Subcutaneous abdominal adipose tissue (tissue), 5 donors: Measurements from ENCODE around the gene DCHS2.
A peak's percentile ranks its signal among the peaks of the same experiment; 100 is the strongest.

Experiments used
- H3K27ac ChIP-seq: one replicate; pipeline ENCODE4 v1.7.0; 2013; ENCODE audit warnings: low read depth, mild to moderate bottlenecking, inconsistent platforms, low read length, moderate library complexity
- H3K27me3 ChIP-seq, 5 donors: one replicate each; pipeline ENCODE4 v1.7.0; 2013; ENCODE audit warnings: low read length in 5 of 5, inconsistent platforms in 1 of 5; ENCODE audit not compliant: control insufficient read depth in 5 of 5, insufficient read depth in 4 of 5
- H3K36me3 ChIP-seq, 5 donors: one replicate each; pipeline ENCODE4 v1.7.0; 2013; ENCODE audit warnings: low read length in 5 of 5; ENCODE audit not compliant: control insufficient read depth in 5 of 5, insufficient read depth in 5 of 5
- H3K4me1 ChIP-seq, 5 donors: one replicate each; pipeline ENCODE4 v1.7.0; 2013; ENCODE audit warnings: low read length in 5 of 5, mild to moderate bottlenecking in 3 of 5, moderate library complexity in 1 of 5; ENCODE audit not compliant: control insufficient read depth in 5 of 5, insufficient read depth in 5 of 5
- H3K4me3 ChIP-seq, 5 donors: one replicate each; pipeline ENCODE4 v1.7.0; 2013; ENCODE audit warnings: low read length in 5 of 5, low read depth in 1 of 5
- H3K9ac ChIP-seq, 5 donors: one replicate each; pipeline ENCODE4 v1.7.0; 2013; ENCODE audit warnings: low read length in 5 of 5, mild to moderate bottlenecking in 4 of 5, moderate library complexity in 3 of 5
- H3K9me3 ChIP-seq, 5 donors: one replicate each; pipeline ENCODE4 v1.7.0; 2013; ENCODE audit warnings: low read length in 5 of 5; ENCODE audit not compliant: control insufficient read depth in 5 of 5
- donor health status: healthy.
- donor health status: healthy.
- donor health status: healthy.
- donor health status: healthy.
- donor health status: healthy.

DCHS2 gene

DNA sequence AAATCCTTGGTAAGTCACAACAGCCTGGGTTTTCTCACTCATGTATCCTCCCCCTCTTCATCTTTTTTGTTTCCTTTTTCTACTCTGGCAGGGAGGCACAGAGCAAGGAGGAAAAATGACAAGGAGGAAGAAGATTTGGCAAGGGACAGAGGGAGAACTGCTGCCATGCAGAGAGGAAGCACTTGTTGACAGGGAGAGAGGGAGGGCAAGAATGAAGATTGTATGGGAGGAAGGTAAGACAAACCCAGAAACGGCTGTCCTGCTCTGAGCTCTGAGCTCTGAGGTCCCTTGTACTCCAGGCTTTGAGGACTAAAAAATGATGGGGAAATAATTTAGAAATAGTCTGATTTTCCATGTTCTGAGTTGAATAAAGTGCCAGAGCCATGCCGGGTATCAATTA is 123.9 kb downstream of the DCHS2 start:
- Histone ChIP-seq H3K4me3 (no peak overlapping the region), H3K27ac (no peak overlapping the region), H3K9me3 (no peaks in the 10 kb centered on the region)

GRCh38 chr4:154366956-154367355 is 124.6 kb downstream of the DCHS2 start:
- H3K4me1 ChIP-seq, result peaks cover 0 to 17% (median 5%) of the 10 kb centered on the region in 5 donors
- H3K36me3 ChIP-seq, result no peaks in the 10 kb centered on the region
- H3K4me3 ChIP-seq, result no peak overlapping the region
- H3K9ac ChIP-seq, result no peak overlapping the region
- H3K9me3 ChIP-seq, result no peaks in the 10 kb centered on the region
- H3K27ac ChIP-seq, result no peak overlapping the region
- no peaks in the 10 kb centered on the region for H3K27me3 ChIP-seq

More for the DNA sequence above, 123.9 kb downstream of the DCHS2 start:
- H3K9ac ChIP-seq, result no peak overlapping the region
- no peaks in the 10 kb centered on the region for H3K27me3 ChIP-seq
- no peaks in the 10 kb centered on the region for H3K36me3 ChIP-seq
- peaks cover 0 to 17% (median 5%) of the 10 kb centered on the region in 5 donors for H3K4me1 ChIP-seq

DNA sequence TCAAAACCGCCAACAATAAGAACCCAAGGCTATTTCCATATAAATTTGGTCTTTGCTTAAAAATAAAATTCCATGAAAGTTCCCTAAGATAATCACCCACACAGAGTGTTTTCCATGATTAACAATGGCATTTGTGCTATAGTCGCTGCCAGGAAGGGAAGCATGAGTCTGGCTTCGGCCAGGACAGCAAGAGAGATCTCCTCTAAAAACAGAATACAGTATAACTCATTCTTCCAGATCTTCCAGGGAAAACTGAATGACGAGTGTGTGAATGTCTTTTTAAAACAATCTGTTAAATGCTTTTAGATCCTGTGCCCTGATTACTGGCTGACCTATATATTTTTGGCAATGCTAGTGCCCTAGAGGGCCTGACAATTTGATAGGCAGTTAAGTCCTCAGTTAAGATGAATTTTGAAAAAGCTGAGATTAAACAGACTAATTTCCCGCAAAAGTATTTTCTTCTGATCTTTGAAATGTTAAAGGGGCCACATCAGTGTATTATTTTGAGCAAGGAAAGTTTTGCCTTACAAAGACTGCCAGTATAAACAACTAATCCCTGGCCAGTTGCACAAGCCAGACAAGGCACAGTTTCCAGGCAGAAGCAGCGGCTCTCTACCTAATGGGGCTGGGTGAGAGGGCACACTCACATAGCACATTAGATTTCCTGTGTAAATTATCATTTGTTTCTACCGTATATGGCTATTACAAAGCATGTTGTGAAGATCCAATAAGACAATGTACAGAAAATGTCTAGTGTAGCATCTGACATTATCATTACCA is 127.3 kb downstream of the DCHS2 start:
- no peaks in the 10 kb centered on the region for H3K27me3 ChIP-seq
- H3K4me3 ChIP-seq, result no peak overlapping the region
- peaks cover 0 to 17% (median 5%) of the 10 kb centered on the region in 5 donors for H3K4me1 ChIP-seq
- no peaks in the 10 kb centered on the region for H3K9me3 ChIP-seq
- no peak overlapping the region for H3K9ac ChIP-seq
- no peaks in the 10 kb centered on the region for H3K36me3 ChIP-seq
- H3K27ac ChIP-seq, result peak overlapping the region; percentile 38

DNA sequence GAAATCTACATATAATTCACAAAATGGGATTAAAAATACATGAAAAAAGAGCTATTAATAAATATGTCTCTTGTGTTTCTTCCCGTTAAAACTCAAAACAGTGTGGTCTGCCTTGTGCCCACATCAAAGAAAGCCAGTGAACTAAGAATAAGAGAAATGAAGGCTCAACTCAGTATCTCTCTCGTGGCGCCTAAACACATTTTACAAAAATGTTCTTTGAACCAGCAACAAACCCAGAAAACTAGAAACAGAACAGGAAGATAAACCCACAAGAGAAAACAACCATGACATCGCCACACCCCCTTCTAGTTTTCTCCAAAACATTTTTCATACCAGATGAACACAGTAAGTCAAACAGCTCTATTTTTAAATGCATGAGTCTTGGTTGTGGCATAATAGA is 130.1 kb downstream of the DCHS2 start:
- no peak overlapping the region for H3K9ac ChIP-seq
- no peak overlapping the region for H3K4me3 ChIP-seq

DNA sequence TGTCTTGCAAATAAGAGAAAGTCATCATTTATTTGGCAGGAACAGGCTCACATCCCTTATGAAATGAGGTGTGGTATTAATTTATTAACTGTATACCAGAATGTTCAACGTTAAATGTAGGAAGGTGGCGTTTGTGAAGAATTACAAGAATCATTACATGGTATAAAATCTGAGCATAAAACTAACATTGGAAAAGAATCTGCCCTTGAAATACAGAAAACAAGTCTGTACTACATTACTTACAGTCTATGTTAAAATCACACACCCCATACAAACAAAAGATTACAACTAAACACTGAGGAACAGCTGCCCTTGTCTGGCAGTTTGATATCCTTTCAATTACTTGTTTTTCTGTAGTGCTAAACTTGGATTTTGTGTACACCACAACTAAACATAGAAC is 131.1 kb downstream of the DCHS2 start:
- Histone ChIP-seq H3K4me1 (peaks cover 0 to 17% (median 5%) of the 10 kb centered on the region in 5 donors), H3K9ac (no peak overlapping the region), H3K27me3 (no peaks in the 10 kb centered on the region), H3K9me3 (no peaks in the 10 kb centered on the region), H3K36me3 (no peaks in the 10 kb centered on the region), H3K27ac (no peak overlapping the region), H3K4me3 (no peak overlapping the region)

More for the DNA sequence above, 130.1 kb downstream of the DCHS2 start:
- Histone ChIP-seq H3K27me3 (no peaks in the 10 kb centered on the region), H3K27ac (no peak overlapping the region), H3K9me3 (no peaks in the 10 kb centered on the region), H3K36me3 (no peaks in the 10 kb centered on the region), H3K4me1 (peaks cover 0 to 17% (median 5%) of the 10 kb centered on the region in 5 donors)

DNA sequence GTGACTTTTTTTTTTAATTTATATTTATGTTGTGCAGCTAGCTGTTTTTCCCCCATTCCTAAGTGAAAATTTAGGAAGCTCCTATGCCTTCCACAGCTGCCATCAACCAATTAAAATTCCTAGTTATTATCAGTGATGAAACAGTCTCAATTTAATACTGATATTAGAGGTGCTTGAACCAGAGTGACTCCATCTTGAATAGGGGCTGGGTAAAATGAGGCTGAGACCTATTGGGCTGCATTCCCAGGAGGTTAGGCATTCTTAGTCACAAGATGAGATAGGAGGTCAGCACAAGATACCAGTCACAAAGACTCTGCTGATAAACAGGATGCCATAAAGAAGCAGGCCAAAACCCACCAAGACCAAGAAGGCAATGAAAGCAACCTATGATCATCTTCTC is 136.7 kb downstream of the DCHS2 start:
- no peak overlapping the region for H3K9ac ChIP-seq
- no peaks in the 10 kb centered on the region for H3K36me3 ChIP-seq
- H3K9me3 ChIP-seq, result no peaks in the 10 kb centered on the region
- no peaks in the 10 kb centered on the region for H3K27me3 ChIP-seq
- H3K27ac ChIP-seq, result no peak overlapping the region
- H3K4me1 ChIP-seq, result no peaks in the 10 kb centered on the region
- no peak overlapping the region for H3K4me3 ChIP-seq

DNA sequence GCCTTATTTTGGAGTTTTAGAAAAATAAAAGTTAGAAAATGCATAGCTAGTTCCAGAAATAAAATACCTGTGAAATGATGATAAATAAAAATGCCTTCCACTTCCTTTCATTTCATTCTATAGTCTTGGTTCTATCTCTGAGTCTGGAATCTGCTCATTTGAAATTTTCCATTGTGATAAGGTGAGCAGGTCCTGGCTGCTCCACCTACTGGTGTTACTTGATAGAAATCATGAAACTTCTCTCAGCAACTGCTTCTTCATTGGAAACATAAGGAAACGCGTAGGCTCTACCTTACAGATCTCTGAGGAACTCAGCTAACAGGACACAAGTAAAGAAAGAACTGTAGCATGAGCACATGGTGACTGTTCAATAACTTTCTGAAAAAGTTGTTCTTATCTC is 141.8 kb downstream of the DCHS2 start:
- Histone ChIP-seq H3K36me3 (no peaks in the 10 kb centered on the region), H3K4me1 (no peaks in the 10 kb centered on the region), H3K9me3 (no peaks in the 10 kb centered on the region), H3K9ac (no peak overlapping the region), H3K4me3 (no peak overlapping the region), H3K27me3 (peaks cover 0 to 3% (median 0%) of the 10 kb centered on the region in 5 donors), H3K27ac (no peak overlapping the region)

DNA sequence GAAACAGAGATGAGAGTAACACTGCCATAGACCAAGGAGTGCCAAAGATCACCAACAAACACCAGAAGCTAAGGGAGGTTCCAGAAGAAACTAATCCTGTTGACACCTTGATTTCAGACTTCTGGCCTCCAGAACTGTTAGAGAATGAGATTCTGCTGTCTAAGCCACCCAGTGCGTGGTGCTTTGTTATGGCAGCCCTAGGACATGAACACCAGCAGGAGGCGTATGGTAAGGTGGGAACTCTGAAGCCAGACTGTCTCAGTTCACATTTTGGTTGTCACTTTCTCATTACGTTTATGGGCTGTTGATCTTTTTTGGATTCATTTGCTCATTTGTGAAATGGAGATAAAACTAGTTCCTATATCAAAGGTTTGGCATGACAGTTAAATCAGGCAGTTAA is 142.9 kb downstream of the DCHS2 start:
- Histone ChIP-seq H3K4me3 (no peak overlapping the region), H3K9ac (no peak overlapping the region), H3K27ac (no peak overlapping the region), H3K36me3 (no peaks in the 10 kb centered on the region), H3K27me3 (peaks cover 0 to 3% (median 0%) of the 10 kb centered on the region in 5 donors), H3K9me3 (no peaks in the 10 kb centered on the region), H3K4me1 (peaks cover 0 to 2% (median 0%) of the 10 kb centered on the region in 5 donors)

GRCh38 chr4:154345359-154345758 is 146.2 kb downstream of the DCHS2 start:
- Histone ChIP-seq H3K9ac (no peak overlapping the region), H3K27ac (no peak overlapping the region)

DNA sequence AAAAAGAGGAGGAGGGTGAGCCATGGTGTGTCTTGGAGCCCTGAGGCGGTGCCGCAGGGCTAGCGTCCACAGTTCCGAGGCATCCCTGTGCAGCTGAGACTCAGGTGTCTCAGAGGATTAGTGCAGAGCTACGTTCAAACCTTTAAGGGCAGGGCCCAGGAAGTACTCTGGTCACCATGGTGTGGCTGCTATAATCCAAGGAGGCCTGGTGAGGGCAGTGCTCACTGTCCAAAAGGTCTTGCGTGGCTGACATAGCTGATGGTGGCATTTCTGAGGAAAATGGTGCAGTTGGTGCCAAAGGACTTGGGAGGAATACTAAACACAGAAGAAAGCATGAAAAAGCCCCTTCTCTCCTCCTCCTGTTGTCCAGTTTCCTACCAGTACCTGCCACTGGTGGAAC is 146.9 kb downstream of the DCHS2 start:
- Histone ChIP-seq H3K9ac (no peak overlapping the region), H3K9me3 (no peaks in the 10 kb centered on the region), H3K4me3 (no peak overlapping the region), H3K36me3 (no peaks in the 10 kb centered on the region), H3K27ac (no peak overlapping the region), H3K27me3 (peaks cover 0 to 3% (median 0%) of the 10 kb centered on the region in 5 donors), H3K4me1 (peaks cover 0 to 2% (median 0%) of the 10 kb centered on the region in 5 donors)

More at GRCh38 chr4:154345359-154345758, 146.2 kb downstream of the DCHS2 start:
- Histone ChIP-seq H3K4me3 (no peak overlapping the region), H3K36me3 (no peaks in the 10 kb centered on the region), H3K4me1 (peaks cover 0 to 2% (median 0%) of the 10 kb centered on the region in 5 donors), H3K9me3 (no peaks in the 10 kb centered on the region), H3K27me3 (peaks cover 0 to 3% (median 0%) of the 10 kb centered on the region in 5 donors)
